Measurements from ENCODE around the gene EEF2KMT.
"Not testable (repeated sequence)": the region's sequence is repeated elsewhere in the genome, so short reads cannot be mapped to it uniquely, and the experiment has no call there.

Gene EEF2KMT

GRCh38 chr16:5058476-5058875 is 39.1 kb downstream of the EEF2KMT start:
- DNase-seq (ENCODE audit: low read depth, low spot score), result no peak
- POLR2A ChIA-PET, result no interaction called here
- H3K4me3 ChIP-seq (ENCODE audit: low read depth, low read length), result no peak overlapping the region
- CTCF ChIA-PET, result interaction anchor here (0.7 to 2.0 kb wide), 7 partner anchors 11 to 34 kb away, joined by 3 to 12 read pairs (median 4); partner anchors contain the start of gene ALG1
- TF ChIP-seq, protein P1, sequence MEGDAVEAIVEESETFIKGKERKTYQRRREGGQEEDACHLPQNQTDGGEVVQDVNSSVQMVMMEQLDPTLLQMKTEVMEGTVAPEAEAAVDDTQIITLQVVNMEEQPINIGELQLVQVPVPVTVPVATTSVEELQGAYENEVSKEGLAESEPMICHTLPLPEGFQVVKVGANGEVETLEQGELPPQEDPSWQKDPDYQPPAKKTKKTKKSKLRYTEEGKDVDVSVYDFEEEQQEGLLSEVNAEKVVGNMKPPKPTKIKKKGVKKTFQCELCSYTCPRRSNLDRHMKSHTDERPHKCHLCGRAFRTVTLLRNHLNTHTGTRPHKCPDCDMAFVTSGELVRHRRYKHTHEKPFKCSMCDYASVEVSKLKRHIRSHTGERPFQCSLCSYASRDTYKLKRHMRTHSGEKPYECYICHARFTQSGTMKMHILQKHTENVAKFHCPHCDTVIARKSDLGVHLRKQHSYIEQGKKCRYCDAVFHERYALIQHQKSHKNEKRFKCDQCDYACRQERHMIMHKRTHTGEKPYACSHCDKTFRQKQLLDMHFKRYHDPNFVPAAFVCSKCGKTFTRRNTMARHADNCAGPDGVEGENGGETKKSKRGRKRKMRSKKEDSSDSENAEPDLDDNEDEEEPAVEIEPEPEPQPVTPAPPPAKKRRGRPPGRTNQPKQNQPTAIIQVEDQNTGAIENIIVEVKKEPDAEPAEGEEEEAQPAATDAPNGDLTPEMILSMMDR (IDR thresholded peaks at IDR 0.05; ENCODE audit: insufficient read depth, low read length, missing control alignments), result peak; percentile 37

DNA sequence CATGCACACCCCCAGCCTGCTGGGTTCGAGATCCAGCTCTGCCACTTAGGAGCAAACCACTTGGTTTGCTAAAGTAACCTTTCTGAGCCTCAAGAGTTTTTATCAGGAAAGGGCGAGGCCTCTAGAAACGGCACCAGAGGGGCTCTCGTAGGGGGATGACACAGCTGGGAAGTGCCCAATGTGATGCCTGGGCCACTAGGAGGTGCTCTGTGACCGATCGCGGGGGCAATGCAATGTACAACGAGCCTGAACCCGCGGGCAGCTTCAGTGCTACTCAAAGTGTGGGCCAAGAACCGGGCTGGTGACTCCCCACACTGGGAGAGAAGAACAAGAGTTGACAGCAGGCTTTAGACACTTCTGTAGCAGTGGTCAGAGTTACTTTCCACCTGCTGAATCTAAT is 41.2 kb downstream of the EEF2KMT start:
- ChIA-PET POLR2A (no interaction called here), CTCF (interaction anchor here (0.8 to 2.0 kb wide), 3 partner anchors 14 to 61 kb away, joined by 3 to 6 read pairs (median 4); no protein-coding TSS in a partner anchor)
- DNase-seq (ENCODE audit: low read depth, low spot score), result no peak
- TF ChIP-seq, protein P1 (IDR thresholded peaks at IDR 0.05; ENCODE audit: insufficient read depth, low read length, missing control alignments), result peak; percentile 36
- H3K4me3 ChIP-seq (ENCODE audit: low read depth, low read length), result no peak overlapping the region

- no peak overlapping the region for H3K4me3 ChIP-seq (ENCODE audit: low read depth, low read length)
- DNase-seq (ENCODE audit: low read depth, low spot score), result no peak
- TF ChIP-seq, protein P1 (IDR thresholded peaks at IDR 0.05; ENCODE audit: insufficient read depth, low read length, missing control alignments), result no peak
- ChIA-PET POLR2A (no interaction called here), CTCF (no interaction called here)
Observed at GRCh38 chr16:5054876-5055865, 42.4 kb downstream of the EEF2KMT start.

DNA sequence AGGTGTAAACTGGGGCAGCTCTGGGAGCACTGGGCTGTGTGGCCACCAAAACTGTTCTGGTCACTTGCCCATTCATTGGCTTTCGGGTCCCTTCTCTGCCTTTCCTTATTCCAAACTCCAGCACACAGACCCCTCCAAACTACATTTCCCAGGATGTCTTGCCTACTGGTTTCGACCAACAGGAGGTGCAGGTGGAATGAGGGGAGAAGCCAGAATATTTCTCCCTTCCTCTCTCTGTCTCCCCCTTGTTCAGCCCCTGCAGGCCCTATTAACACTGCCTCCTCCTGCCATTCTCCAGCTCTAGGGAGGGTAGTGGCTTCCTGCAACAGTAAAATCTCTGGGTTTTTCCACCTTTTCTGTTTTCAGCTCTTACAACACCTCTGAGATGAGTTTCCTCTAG is 50.7 kb downstream of the EEF2KMT start:
- TF ChIP-seq, protein P1 (IDR thresholded peaks at IDR 0.05; ENCODE audit: insufficient read depth, low read length, missing control alignments), result no peak
- ChIA-PET CTCF (no interaction called here), POLR2A (no interaction called here)
- no peak overlapping the region for H3K4me3 ChIP-seq (ENCODE audit: low read depth, low read length)
- DNase-seq (ENCODE audit: low read depth, low spot score), result no peak

DNA sequence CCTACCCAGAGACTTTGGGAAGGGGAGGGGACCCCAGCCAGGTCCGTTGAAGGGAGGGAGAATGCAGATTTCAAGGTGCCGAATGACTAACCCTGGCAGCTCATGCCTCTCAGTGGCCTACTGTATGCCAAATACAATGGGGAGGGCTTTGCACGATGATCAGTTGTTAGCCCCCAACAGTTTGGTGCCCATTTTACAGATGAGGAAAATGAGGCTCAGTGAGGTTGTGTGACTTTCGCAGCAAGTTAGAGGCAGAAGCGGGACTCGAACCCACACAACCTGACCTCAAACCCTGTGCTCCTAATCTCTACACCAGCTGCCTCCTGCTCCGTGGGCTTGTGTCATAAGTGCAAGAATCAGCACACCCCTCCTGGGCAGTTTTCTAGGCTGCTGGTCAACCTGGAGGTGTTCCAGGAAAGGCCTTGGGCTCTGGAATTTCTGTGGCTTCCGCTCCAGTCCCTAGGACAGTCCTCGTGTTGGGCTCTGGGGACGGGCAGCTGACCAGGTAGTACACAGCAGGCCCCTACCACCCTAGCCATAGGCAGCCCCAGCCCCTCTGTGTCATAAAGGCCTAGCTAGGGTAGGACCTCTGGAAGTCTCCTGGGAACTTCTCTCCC is 52.0 kb downstream of the EEF2KMT start:
- no peak overlapping the region for H3K4me3 ChIP-seq (ENCODE audit: low read depth, low read length)
- TF ChIP-seq, protein P1 (IDR thresholded peaks at IDR 0.05; ENCODE audit: insufficient read depth, low read length, missing control alignments), result no peak
- CTCF ChIA-PET, result interaction anchor here (1.3 kb wide), 1 partner anchor 12 kb away, joined by 3 read pairs; no protein-coding TSS in a partner anchor
- POLR2A ChIA-PET, result no interaction called here
- no peak for DNase-seq (ENCODE audit: low read depth, low spot score)

DNA sequence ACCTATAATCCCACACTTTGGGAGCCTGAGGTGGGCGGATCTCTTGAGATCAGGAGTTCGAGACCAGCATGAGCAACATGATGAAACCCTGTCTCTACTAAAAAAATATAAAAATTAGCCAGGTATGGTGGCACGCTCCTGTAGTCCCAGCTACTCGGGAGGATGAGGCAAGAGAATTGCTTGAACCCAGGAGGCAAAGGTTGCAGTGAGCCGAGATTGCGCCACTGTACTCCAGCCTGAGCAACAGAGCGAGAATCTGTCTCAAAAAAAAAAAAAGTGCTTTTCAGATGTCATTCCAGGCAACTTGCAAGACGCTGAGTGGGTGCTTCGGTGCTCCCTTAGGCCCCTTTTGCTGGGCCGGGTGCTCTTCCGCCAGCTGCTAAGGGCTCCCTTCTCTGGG is 53.0 kb downstream of the EEF2KMT start:
- DNase-seq (ENCODE audit: low read depth, low spot score); POLR2A ChIA-PET; H3K4me3 ChIP-seq (ENCODE audit: low read depth, low read length): not testable (repeated sequence)
- CTCF ChIA-PET, result interaction anchor here (0.9 to 1.3 kb wide), 2 partner anchors 13 to 22 kb away, joined by 3 read pairs; no protein-coding TSS in a partner anchor
